Activated T-helper 17 cell treated with anti-CD3 and anti-CD28 coated beads, Interleukin-2, amount 50 U/mL, for 72 hours (primary cell): Measurements from ENCODE around the gene IGFLR1. TPM values are rescaled to one million over a fixed set of nuclear protein-coding genes. Genes with fewer than 3 reads are reported as not detected.

ENCODE experiments used
- ATAC-seq: fragments of 150-1000 bp; cut with Tn5 transposase; replicated peaks from 2 replicates; pipeline ENCODE4 v1.10.0; 2021; ENCODE audit warnings: mild to moderate bottlenecking, moderate library complexity
- H3K27ac Mint-ChIP-seq: one replicate; pipeline ENCODE4 v1.8.0; 2022; ENCODE audit warnings: mixed read lengths
- H3K27me3 Mint-ChIP-seq: one replicate; pipeline ENCODE4 v1.8.0; 2022; ENCODE audit warnings: mixed read lengths
- H3K36me3 Mint-ChIP-seq: one replicate; pipeline ENCODE4 v1.8.0; 2022; ENCODE audit warnings: low read depth, mild to moderate bottlenecking, mixed read lengths
- H3K4me1 Mint-ChIP-seq: one replicate; pipeline ENCODE4 v1.8.0; 2022; ENCODE audit warnings: mixed read lengths
- H3K4me3 Mint-ChIP-seq: one replicate; pipeline ENCODE4 v1.8.0; 2022; ENCODE audit warnings: mild to moderate bottlenecking, mixed read lengths
- H3K9me3 Mint-ChIP-seq: one replicate; pipeline ENCODE4 v1.8.0; 2022; ENCODE audit warnings: mixed read lengths
- total RNA-seq, 2 donors: library from RNA; stranded (reverse); gene quantifications; one replicate each; pipeline ENCODE4 v1.2.3, GENCODE V29; 2022

IGFLR1 gene, protein sequence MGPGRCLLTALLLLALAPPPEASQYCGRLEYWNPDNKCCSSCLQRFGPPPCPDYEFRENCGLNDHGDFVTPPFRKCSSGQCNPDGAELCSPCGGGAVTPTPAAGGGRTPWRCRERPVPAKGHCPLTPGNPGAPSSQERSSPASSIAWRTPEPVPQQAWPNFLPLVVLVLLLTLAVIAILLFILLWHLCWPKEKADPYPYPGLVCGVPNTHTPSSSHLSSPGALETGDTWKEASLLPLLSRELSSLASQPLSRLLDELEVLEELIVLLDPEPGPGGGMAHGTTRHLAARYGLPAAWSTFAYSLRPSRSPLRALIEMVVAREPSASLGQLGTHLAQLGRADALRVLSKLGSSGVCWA
- total RNA-seq: 100 to 1,000 TPM in 1 of 2 donors, 10 to 100 TPM in 1; 42.3 to 153 TPM

GRCh38 chr19:35742121-35742724, at the start of gene IGFLR1:
Gene IGFLR1, minus strand, starts transcription at chr19:35742452. Its CDS starts 1,272 bp downstream, at chr19:35741180.
- Mint-ChIP-seq H3K36me3 (peaks cover 59% of the 10 kb centered on the region), H3K4me3 (peak within 1 kb of the TSS; percentile 95), H3K27ac (peak within 1 kb of the TSS; percentile 99), H3K4me1 (peaks cover 22% of the 10 kb centered on the region), H3K27me3 (no peaks in the 10 kb centered on the region), H3K9me3 (no peaks in the 10 kb centered on the region)
- peak; percentile 11 for ATAC-seq

DNA sequence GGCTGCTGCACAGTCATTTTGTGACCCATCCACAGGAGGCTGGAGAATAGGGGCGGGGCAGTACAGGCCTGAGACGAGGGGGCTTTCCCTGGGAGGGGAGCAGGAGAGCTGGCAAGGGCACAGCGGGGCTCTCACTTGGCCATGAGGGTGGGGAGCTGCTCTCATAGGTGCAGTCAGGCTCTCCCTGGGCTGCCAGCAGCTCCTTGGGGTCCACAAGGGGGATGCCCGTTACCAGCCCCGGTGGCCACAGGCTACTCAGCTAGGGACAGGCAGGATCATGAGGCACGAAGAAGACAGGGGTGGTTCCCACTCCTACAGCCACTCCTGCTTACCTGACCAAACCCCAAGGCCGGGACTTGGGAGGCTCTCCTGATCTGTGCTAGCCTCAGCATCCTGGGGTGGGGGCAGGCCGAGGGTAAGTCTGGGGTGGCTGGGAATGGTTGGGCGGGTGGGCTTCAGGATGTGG, 49.6 kb upstream of the IGFLR1 start:
- no peak for ATAC-seq
- Mint-ChIP-seq H3K36me3 (no peaks in the 10 kb centered on the region), H3K9me3 (no peaks in the 10 kb centered on the region), H3K4me1 (no peaks in the 10 kb centered on the region), H3K27ac (no peak overlapping the region), H3K27me3 (peaks cover 10% of the 10 kb centered on the region), H3K4me3 (no peak overlapping the region)

GRCh38 chr19:35790981-35791813, 48.9 kb upstream of the IGFLR1 start:
- H3K4me1 Mint-ChIP-seq: no peaks in the 10 kb centered on the region
- peaks cover 3% of the 10 kb centered on the region for H3K27me3 Mint-ChIP-seq
- no peaks in the 10 kb centered on the region for H3K36me3 Mint-ChIP-seq
- no peaks in the 10 kb centered on the region for H3K9me3 Mint-ChIP-seq
- H3K4me3 Mint-ChIP-seq: no peak overlapping the region
- ATAC-seq: peak; percentile 44
- no peak overlapping the region for H3K27ac Mint-ChIP-seq

DNA sequence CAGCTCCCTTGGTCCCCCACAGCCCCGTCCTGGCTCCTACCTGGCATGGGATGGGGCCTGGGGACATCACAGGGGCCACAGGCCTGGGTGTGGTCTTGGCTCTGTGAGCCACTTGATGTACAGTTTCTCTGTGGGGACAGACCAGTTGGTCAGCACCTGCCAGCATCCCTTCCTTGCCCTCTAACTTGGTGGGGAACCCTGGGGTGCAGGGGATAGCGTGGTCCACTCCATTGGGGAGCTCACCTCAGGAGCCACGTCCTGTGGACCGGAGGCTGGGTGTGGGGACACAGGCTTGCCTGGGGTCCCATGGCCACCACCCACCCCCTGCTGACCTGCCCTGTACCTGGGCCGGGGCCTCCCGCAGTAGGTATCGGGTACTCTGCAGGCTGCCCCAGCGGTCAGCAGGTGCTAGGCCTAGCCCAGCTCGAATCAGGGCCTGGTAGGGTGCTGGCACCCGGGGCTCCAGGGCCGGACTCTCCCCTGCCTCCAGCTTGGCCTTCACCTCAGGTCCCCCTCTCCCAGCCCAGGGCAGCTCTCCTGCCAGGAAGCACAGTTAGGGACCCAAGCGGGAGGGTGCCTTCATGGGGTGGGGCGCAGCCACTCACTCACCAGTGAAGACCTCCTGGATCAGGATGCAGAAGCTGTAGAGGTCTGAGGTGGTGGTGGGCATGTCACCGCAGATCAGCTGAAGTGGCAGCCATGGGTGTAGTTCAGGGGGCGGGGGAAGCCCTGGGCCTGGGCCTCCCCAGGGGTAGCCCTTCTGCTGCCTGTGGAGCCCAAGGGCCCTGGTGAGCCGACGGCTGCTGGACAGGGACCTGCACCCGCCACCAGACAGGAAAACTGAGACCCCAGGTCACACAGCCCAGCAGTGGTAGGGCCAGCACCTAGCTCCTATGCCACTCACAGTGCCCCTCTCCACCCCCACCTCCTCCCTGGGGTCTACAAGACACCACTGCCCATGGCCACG, 48.0 kb upstream of the IGFLR1 start:
- no peak overlapping the region for H3K27ac Mint-ChIP-seq
- no peaks in the 10 kb centered on the region for H3K9me3 Mint-ChIP-seq
- peak; percentile 15 for ATAC-seq
- H3K27me3 Mint-ChIP-seq: no peaks in the 10 kb centered on the region
- no peaks in the 10 kb centered on the region for H3K4me1 Mint-ChIP-seq
- no peak overlapping the region for H3K4me3 Mint-ChIP-seq
- H3K36me3 Mint-ChIP-seq: no peaks in the 10 kb centered on the region

GRCh38 chr19:35789195-35789977, 47.1 kb upstream of the IGFLR1 start:
- Mint-ChIP-seq H3K27ac (no peak overlapping the region), H3K27me3 (no peaks in the 10 kb centered on the region), H3K4me1 (no peaks in the 10 kb centered on the region), H3K36me3 (no peaks in the 10 kb centered on the region), H3K9me3 (no peaks in the 10 kb centered on the region), H3K4me3 (no peak overlapping the region)
- ATAC-seq: no peak

- H3K27ac Mint-ChIP-seq: no peak overlapping the region
- H3K4me3 Mint-ChIP-seq: no peak overlapping the region
- H3K36me3 Mint-ChIP-seq: no peaks in the 10 kb centered on the region
- no peaks in the 10 kb centered on the region for H3K9me3 Mint-ChIP-seq
- H3K4me1 Mint-ChIP-seq: no peaks in the 10 kb centered on the region
- H3K27me3 Mint-ChIP-seq: no peaks in the 10 kb centered on the region
- no peak for ATAC-seq
Measured at GRCh38 chr19:35788205-35788960, 46.1 kb upstream of the IGFLR1 start.

DNA sequence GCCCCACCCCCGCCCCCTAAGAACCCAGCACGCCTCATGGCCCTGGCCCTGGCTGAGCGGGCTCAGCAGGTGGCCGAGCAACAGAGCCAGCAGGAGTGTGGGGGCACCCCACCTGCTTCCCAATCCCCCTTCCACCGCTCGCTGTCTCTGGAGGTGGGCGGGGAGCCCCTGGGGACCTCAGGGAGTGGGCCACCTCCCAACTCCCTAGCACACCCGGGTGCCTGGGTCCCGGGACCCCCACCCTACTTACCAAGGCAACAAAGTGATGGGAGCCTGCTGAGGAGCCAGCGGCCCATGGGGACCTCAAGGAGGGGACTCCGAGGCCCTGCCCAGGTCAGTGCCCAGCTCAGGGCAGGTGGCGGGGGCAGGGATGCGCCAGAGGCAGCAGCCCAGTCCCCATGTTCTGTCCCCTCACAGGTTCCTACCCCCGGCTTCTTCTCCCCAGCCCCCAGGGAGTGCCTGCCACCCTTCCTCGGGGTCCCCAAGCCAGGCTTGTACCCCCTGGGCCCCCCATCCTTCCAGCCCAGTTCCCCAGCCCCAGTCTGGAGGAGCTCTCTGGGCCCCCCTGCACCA, 45.1 kb upstream of the IGFLR1 start:
- ATAC-seq: no peak
- no peaks in the 10 kb centered on the region for H3K9me3 Mint-ChIP-seq
- no peaks in the 10 kb centered on the region for H3K36me3 Mint-ChIP-seq
- H3K27me3 Mint-ChIP-seq: no peaks in the 10 kb centered on the region
- H3K4me3 Mint-ChIP-seq: no peak overlapping the region
- no peaks in the 10 kb centered on the region for H3K4me1 Mint-ChIP-seq
- H3K27ac Mint-ChIP-seq: no peak overlapping the region

GRCh38 chr19:35786299-35787160, 44.3 kb upstream of the IGFLR1 start:
- Mint-ChIP-seq H3K9me3 (no peaks in the 10 kb centered on the region), H3K4me3 (no peak overlapping the region), H3K36me3 (no peaks in the 10 kb centered on the region), H3K4me1 (no peaks in the 10 kb centered on the region), H3K27me3 (no peaks in the 10 kb centered on the region), H3K27ac (no peak overlapping the region)
- ATAC-seq: no peak

- Mint-ChIP-seq H3K9me3 (no peaks in the 10 kb centered on the region), H3K36me3 (no peaks in the 10 kb centered on the region), H3K27me3 (no peaks in the 10 kb centered on the region), H3K27ac (no peak overlapping the region), H3K4me3 (no peak overlapping the region), H3K4me1 (no peaks in the 10 kb centered on the region)
- no peak for ATAC-seq
Measured at GRCh38 chr19:35785339-35785627, 43.0 kb upstream of the IGFLR1 start.

DNA sequence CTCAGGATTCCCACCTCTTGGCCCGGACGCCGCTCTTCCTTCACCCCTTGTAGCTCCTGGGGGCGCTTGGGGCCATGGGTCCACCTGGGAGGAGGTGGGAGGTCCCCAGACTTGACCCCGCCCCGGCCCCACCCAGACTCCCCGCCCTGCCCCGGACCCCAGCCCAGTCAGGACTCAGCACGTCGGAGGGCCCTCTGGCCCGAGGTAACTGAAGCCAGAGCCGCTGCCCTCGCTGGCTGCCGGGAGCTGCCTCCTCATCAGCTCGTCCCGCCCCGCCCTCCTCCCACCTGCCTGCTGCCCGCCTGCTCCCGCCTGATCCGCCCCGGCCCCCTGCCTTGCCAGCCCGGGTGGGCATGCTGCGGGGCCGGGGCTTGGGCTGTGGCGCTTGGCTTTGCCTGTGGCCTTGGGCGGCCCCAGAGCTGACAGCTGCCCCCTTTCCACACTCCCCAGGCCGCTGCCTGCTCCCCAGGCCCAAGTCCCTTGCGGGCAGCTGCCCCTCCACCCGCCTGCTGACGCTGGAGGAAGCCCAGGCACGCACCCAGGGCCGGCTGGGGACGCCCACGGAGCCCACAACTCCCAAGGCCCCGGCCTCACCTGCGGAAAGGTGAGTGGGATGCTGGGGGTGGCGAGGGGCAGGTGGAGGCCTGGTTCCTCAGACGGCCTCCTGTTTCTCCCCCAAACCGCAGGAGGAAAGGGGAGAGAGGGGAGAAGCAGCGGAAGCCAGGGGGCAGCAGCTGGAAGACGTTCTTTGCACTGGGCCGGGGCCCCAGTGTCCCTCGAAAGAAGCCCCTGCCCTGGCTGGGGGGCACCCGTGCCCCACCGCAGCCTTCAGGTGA, 42.5 kb upstream of the IGFLR1 start:
- Mint-ChIP-seq H3K4me1 (no peaks in the 10 kb centered on the region), H3K36me3 (no peaks in the 10 kb centered on the region), H3K27ac (no peak overlapping the region), H3K4me3 (no peak overlapping the region), H3K9me3 (no peaks in the 10 kb centered on the region), H3K27me3 (no peaks in the 10 kb centered on the region)
- no peak for ATAC-seq
